Vagina (tissue), 2 donors: Measurements from ENCODE around the gene C17orf75. TPM values are rescaled to one million over a fixed set of nuclear protein-coding genes. Genes with fewer than 3 reads are reported as not detected.

Experiments used
- DNase-seq, 2 donors: peaks; one replicate each; pipeline ENCODE4 v3.0.0-alpha.2; 2017; ENCODE audit errors: extremely low spot score in 2 of 2
- H3K27ac ChIP-seq: fragments of 200-600 bp; sonication (generic); one replicate; pipeline ENCODE4 v1.5.1; 2019
- H3K27me3 ChIP-seq: fragments of 200-600 bp; sonication (generic); one replicate; pipeline ENCODE4 v1.5.1; 2019
- H3K36me3 ChIP-seq, 2 donors: fragments of 200-600 bp; sonication (generic); one replicate each; pipeline ENCODE4 v1.5.1; 2017 to 2019
- H3K4me1 ChIP-seq: fragments of 200-600 bp; sonication (generic); one replicate; pipeline ENCODE4 v1.5.1; 2019
- H3K4me3 ChIP-seq, 2 donors: fragments of 200-600 bp; sonication (generic); 1 replicate in 1 of 2; 2 replicates in 1 of 2; pipeline ENCODE4 v1.5.1; 2016 to 2019
- H3K9me3 ChIP-seq: fragments of 200-600 bp; sonication (generic); one replicate; pipeline ENCODE4 v1.5.1; 2019
- POLR2A ChIP-seq, 2 donors: fragments of 450-650 bp; IDR thresholded peaks; one replicate each; pipeline ENCODE4 v1.6.1; 2017; ENCODE audit warnings: antibody characterized with exemption in 2 of 2, mild to moderate bottlenecking in 2 of 2, moderate library complexity in 2 of 2
- POLR2AphosphoS5 ChIP-seq, 2 donors: sonication (generic); formaldehyde crosslinking; IDR thresholded peaks; one replicate each; pipeline ENCODE4 v1.9.0; 2017; ENCODE audit warnings: antibody characterized with exemption in 2 of 2, mild to moderate bottlenecking in 2 of 2, low read depth in 1 of 2; ENCODE audit not compliant: insufficient read depth in 1 of 2
- intact Hi-C: fragments of 100-400 bp; cut with DNase I; formaldehyde crosslinking; loops from one replicate; pipeline ENCODE4 v1.15.1; 2023
- total RNA-seq: library from RNA; depleted of rRNA; stranded (reverse); fragments of >200 nt; gene quantifications from one replicate; pipeline ENCODE4 v1.2.3, GENCODE V29; 2016
- TF ChIP-seq, protein P1 (sequence below), 3 experiments: fragments of 450-650 bp in 2 of 3; fragments of 200-600 bp in 1 of 3; sonication (generic) in 1 of 3; IDR thresholded peaks; one replicate each; pipeline ENCODE4 v1.5.1; 2017 to 2019; ENCODE audit warnings: antibody characterized with exemption in 3 of 3, mild to moderate bottlenecking in 2 of 3, moderate library complexity in 2 of 3

The C17orf75 gene
- total RNA-seq, 1 donor from 2014 or later = 15.0 TPM

DNA sequence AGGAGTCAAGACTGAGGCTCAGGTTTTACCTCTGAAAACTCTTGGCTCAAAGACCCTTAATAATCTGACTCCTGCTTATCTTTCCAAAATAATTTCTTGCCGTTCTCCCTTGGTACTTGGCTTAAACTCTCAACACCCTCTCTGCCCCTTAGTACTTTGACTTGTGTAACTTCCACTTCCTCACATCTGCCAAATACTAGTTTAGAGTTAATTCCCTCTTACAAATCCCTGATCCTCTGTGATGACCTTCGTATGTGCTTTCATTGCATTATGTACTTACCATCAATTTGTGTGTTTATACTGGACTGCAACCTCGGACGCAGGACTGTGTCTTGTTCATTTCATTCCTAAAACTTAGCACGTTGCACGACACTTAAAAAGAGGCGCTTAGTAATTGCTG, 43.1 kb upstream of the C17orf75 start:
- Histone ChIP-seq H3K9me3 (no peaks in the 10 kb centered on the region), H3K4me3 (no peak overlapping the region)
- TF ChIP-seq, protein P1, sequence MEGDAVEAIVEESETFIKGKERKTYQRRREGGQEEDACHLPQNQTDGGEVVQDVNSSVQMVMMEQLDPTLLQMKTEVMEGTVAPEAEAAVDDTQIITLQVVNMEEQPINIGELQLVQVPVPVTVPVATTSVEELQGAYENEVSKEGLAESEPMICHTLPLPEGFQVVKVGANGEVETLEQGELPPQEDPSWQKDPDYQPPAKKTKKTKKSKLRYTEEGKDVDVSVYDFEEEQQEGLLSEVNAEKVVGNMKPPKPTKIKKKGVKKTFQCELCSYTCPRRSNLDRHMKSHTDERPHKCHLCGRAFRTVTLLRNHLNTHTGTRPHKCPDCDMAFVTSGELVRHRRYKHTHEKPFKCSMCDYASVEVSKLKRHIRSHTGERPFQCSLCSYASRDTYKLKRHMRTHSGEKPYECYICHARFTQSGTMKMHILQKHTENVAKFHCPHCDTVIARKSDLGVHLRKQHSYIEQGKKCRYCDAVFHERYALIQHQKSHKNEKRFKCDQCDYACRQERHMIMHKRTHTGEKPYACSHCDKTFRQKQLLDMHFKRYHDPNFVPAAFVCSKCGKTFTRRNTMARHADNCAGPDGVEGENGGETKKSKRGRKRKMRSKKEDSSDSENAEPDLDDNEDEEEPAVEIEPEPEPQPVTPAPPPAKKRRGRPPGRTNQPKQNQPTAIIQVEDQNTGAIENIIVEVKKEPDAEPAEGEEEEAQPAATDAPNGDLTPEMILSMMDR (IDR thresholded peaks at IDR 0.05) = no peak
- no peak for TF ChIP-seq POLR2AphosphoS5 (IDR thresholded peaks at IDR 0.05; ENCODE audit: insufficient read depth in 1 of 2, low read depth in 1 of 2)
- no peak for TF ChIP-seq POLR2A (IDR thresholded peaks at IDR 0.05)

DNA sequence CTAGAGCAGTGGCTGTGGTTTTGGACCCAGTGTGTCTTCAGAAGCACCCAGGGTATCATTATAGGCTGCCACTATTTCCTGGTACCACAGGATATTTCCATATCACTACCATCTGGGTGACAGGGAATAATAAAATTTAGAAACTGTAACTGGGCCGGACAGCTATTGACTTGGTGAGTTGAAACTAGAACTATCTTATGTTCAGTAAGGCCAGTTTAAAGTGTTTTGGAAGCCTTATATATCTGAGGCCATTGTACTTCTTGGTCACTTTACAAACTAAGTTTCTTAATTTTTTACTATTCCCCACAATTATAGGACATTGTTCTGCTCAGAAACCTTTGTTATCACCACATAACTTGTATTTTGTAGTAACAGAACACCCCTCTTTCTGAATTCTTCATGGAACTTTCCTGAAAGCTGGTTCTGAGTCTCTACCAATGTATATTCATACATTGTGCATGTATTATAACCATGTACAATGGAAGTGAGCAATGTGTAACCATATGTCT, 42.0 kb upstream of the C17orf75 start:
- no peaks in the 10 kb centered on the region for H3K27me3 ChIP-seq
- H3K36me3 ChIP-seq = peaks cover 0 to 17% of the 10 kb centered on the region in 2 donors
- DNase-seq = no peak
- H3K9me3 ChIP-seq = no peaks in the 10 kb centered on the region
- H3K4me1 ChIP-seq = no peaks in the 10 kb centered on the region
- H3K4me3 ChIP-seq = no peak overlapping the region
- H3K27ac ChIP-seq = no peak overlapping the region
- intact Hi-C loops = no loop called here
- TF ChIP-seq, protein P1 (IDR thresholded peaks at IDR 0.05) = no peak
- TF ChIP-seq POLR2AphosphoS5 (IDR thresholded peaks at IDR 0.05; ENCODE audit: insufficient read depth in 1 of 2, low read depth in 1 of 2) (no peak), POLR2A (IDR thresholded peaks at IDR 0.05) (no peak)

More for the DNA sequence above, 43.1 kb upstream of the C17orf75 start:
- H3K4me1 ChIP-seq = no peaks in the 10 kb centered on the region
- peaks cover 0 to 5% of the 10 kb centered on the region in 2 donors for H3K36me3 ChIP-seq
- no peaks in the 10 kb centered on the region for H3K27me3 ChIP-seq
- intact Hi-C loops = no loop called here
- H3K27ac ChIP-seq = no peak overlapping the region
- DNase-seq = no peak

DNA sequence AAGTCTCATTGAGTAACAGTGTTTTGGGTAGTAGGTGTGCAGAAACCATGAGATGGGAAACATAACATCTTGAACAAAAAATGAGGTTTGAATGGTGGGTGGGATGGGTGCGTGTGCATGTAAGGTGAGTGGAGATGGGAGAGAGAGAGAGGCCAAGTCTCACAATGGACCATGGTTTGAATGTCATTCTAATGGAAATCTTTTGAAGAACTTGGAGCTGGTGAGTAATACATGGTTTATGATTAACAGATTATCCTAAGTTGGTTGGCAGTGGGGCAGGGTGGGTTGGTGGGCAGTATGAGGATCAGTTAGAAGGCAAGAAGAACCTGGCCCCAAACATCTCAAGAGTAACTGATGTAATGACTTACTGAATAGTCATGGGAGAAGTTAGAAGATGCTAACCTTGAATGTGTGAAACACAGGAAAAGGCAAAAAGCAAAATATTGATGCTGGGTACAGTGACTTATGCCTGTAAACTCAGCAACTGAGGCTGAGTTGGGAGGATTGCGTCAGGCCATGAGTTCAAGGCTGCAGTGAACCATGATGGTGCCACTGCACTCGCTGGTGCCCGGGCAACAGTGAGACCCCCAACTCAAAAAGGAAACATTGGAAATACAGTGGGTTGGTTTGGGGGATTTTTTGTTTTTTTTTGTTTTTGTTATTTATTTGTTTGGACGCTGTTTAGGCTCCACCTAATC, 40.7 kb upstream of the C17orf75 start:
- intact Hi-C loops = no loop called here
- no peaks in the 10 kb centered on the region for H3K27me3 ChIP-seq
- H3K36me3 ChIP-seq = peaks cover 0 to 30% of the 10 kb centered on the region in 2 donors
- H3K4me1 ChIP-seq = no peaks in the 10 kb centered on the region
- no peak for DNase-seq
- no peak overlapping the region for H3K4me3 ChIP-seq
- H3K9me3 ChIP-seq = no peaks in the 10 kb centered on the region
- H3K27ac ChIP-seq = no peak overlapping the region
- no peak for TF ChIP-seq POLR2A (IDR thresholded peaks at IDR 0.05)
- TF ChIP-seq, protein P1 (IDR thresholded peaks at IDR 0.05) = no peak
- TF ChIP-seq POLR2AphosphoS5 (IDR thresholded peaks at IDR 0.05; ENCODE audit: insufficient read depth in 1 of 2, low read depth in 1 of 2) = no peak

DNA sequence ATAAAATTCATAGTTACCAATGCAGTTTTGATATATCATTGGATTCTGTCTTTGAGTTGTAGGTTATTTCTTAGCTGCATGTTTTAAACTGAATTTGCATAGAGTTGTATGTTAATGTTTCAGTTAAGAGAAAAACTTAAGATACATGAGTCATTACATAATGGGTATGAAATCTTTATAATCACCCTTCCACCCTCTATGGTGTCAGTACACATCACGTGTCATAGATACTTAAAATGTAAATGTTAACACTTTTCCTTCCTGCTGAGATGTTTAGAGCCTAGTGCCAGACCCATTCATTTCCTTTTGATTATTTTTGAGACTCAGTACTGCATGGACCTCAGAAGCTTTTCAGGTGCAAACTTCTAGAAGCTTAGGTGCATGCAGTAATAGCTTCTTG, 28.5 kb upstream of the C17orf75 start:
- no peak for DNase-seq
- no peak overlapping the region for H3K27ac ChIP-seq
- H3K27me3 ChIP-seq = no peaks in the 10 kb centered on the region
- TF ChIP-seq POLR2A (IDR thresholded peaks at IDR 0.05) = no peak
- peaks cover 0 to 97% of the 10 kb centered on the region in 2 donors for H3K36me3 ChIP-seq
- H3K4me1 ChIP-seq = no peaks in the 10 kb centered on the region
- intact Hi-C loops = no loop called here
- H3K4me3 ChIP-seq = no peak overlapping the region
- H3K9me3 ChIP-seq = no peaks in the 10 kb centered on the region

DNA sequence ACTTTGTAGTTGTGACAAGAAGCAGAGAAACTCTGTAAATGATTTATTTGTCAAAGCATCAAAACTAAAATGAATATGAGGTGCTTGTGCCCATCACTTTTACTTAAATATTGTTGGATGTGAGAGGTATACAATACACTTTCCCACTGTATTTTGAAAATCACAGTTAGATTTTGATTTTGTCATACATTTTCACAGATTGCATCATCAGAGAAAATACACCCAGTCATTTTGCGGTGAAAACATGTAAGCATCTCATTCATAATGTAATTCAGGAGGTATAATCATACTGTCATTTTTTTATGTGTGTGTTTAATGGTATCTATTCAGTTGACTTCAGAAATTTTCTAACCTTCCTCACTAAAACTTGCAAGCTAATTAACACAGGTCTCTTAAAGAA, 19.3 kb upstream of the C17orf75 start:
- no peak for TF ChIP-seq POLR2A (IDR thresholded peaks at IDR 0.05)
- TF ChIP-seq POLR2AphosphoS5 (IDR thresholded peaks at IDR 0.05; ENCODE audit: insufficient read depth in 1 of 2, low read depth in 1 of 2) = no peak
- TF ChIP-seq, protein P1 (IDR thresholded peaks at IDR 0.05) = no peak
- no peaks in the 10 kb centered on the region for H3K27me3 ChIP-seq
- no peak overlapping the region for H3K27ac ChIP-seq
- intact Hi-C loops = no loop called here
- peaks cover 0 to 85% of the 10 kb centered on the region in 2 donors for H3K36me3 ChIP-seq
- H3K4me1 ChIP-seq = peaks cover 9% of the 10 kb centered on the region
- H3K4me3 ChIP-seq = no peak overlapping the region
- H3K9me3 ChIP-seq = no peaks in the 10 kb centered on the region
- DNase-seq = no peak
